GM18508 (cell line): Measurements from ENCODE around the gene TEAD1.

ENCODE experiments used
- ATAC-seq: cut with Tn5 transposase; IDR thresholded peaks from one replicate; pipeline ENCODE4 v1.9.1; 2021; ENCODE audit warnings: moderate number of reproducible peaks; ENCODE audit not compliant: insufficient read depth, unreplicated experiment

The TEAD1 gene

DNA sequence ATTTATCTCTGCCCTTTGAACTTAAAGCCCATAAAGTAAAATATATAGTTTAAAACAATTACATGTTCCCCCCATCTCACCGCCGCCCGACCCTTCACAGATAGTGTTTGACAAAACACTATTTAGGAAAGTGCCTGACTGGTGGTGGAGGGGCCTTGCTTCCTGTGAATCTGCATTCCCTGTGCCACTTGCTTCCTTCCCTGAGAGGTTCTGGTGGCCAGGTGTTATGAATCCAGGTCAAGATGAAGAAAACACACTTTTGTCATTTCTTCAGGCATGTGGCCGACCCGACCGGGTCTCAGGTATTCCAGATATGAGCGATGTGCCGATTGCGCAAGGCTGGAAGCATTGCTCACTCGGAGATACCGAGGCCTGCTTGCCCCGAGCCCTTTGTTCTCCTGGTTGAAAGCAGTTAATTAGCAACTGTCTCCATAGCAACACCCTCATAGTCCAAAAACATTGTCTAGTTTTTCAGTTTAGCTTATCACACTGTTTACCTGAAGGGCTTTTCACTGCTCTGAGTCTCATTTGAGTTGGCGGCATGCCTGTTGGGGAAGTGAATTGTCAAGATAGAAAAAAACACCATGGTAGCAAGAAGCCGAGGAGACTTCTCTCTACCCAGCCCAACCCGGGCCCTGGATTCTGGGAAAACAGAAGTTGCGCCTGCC, 128.3 kb downstream of the TEAD1 start:
- ATAC-seq, result no peak

GRCh38 chr11:12803086-12803826, 129.0 kb downstream of the TEAD1 start:
- ATAC-seq, result no peak

- no peak for ATAC-seq
Observed at GRCh38 chr11:12806113-12806512, 131.9 kb downstream of the TEAD1 start.

GRCh38 chr11:12807621-12808020, 133.4 kb downstream of the TEAD1 start:
- ATAC-seq, result no peak

- no peak for ATAC-seq
Observed at GRCh38 chr11:12808519-12808918, 134.3 kb downstream of the TEAD1 start.

GRCh38 chr11:12809364-12809763, 135.1 kb downstream of the TEAD1 start:
- ATAC-seq, result no peak

GRCh38 chr11:12809864-12810567, 135.8 kb downstream of the TEAD1 start:
- no peak for ATAC-seq

DNA sequence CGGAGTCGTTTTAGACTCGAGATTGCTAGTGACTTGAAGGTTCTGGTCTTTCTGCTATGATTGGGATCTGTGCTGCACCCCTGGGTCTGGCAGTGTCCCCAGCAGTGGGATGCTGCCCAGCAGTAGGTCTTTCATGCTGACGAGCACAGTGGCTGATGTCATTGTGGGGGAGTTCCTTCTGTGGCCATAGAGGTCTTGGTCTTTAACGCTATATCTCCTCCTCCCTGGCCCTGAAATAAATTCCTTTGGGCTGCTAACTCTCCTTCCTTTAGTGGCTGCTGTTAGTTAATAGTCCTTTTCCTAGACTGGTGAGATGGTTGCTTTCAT, 136.3 kb downstream of the TEAD1 start:
- ATAC-seq, result no peak

DNA sequence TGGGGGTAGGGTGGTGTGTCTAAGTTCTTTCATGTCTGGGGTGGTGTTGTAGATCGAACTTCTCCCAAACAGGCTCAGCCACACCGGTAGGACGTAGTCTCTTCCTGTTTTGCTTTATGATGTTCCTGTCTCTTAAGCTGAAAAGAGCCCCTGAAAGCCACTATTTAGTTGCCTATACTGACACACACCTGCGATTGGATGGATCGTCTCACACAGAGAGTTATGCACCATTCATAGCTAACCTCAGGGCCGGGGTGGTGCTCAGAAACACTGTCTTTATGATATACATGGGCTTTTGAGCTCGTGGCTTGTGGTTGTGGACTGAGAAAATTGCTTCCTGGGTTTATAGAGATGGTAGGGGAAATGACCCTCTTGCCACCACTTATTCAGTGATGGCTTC, 137.6 kb downstream of the TEAD1 start:
- ATAC-seq, result no peak

GRCh38 chr11:12812849-12813248, 138.6 kb downstream of the TEAD1 start:
- ATAC-seq, result no peak

- no peak for ATAC-seq
Observed at GRCh38 chr11:12813371-12814225, 139.4 kb downstream of the TEAD1 start.

GRCh38 chr11:12815129-12815480, 140.9 kb downstream of the TEAD1 start:
- ATAC-seq, result no peak

DNA sequence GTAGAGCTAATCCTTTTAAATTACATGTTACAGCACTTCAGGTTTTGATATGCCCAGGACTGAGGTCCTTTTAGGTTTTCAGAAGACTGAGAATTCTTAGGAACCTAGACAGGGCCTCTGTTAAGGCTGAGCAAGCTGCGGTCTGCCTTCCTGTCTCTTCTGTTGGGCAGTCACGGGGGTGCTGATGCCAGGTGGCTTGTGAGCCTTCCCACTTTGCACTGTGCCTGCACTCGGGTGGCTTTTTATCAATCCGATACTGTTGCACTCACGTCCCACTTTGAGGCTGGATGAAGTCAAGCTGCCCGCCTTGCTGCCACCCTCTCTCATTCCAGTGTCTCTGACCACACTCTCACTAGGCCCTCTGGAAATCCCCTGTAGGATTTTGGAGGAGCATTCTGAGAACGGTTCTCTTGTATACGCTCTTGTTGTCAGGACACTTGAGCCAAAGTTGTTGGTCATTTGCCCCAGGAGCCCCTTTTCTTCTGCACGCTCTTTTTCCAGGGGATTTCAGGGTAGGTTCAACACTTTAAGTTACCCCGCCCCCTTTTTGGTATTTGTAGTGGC, 141.8 kb downstream of the TEAD1 start:
- no peak for ATAC-seq

DNA sequence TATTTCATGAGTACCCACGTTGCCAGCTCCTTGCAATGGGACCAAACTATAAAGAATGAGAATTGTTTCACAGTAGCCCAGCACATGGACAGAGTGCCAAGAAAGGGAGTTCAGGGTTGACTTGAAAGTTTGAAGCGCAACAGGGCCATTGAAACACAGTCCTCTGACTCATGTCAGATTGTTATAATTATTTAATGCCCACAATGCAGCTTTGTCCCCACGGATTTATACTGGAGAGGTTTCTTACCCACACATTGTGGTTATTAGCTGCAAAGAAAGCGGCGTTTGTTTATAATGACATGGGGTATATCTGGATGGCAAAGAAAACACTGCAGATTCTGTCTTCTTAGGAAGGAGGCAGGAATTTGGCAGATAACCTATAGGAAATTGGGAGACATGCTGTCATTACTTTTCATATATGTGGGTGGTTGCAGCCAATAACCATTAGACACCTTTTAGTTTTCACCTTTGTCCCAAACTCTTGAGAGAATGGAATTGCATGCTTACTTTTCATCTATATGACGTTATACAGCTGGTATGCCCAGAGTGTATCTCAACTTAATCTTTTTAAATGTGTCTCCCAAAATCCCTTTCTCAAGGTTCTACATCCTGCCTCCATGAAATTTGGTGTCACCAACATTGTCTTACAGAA, 143.6 kb downstream of the TEAD1 start:
- ATAC-seq, result no peak

DNA sequence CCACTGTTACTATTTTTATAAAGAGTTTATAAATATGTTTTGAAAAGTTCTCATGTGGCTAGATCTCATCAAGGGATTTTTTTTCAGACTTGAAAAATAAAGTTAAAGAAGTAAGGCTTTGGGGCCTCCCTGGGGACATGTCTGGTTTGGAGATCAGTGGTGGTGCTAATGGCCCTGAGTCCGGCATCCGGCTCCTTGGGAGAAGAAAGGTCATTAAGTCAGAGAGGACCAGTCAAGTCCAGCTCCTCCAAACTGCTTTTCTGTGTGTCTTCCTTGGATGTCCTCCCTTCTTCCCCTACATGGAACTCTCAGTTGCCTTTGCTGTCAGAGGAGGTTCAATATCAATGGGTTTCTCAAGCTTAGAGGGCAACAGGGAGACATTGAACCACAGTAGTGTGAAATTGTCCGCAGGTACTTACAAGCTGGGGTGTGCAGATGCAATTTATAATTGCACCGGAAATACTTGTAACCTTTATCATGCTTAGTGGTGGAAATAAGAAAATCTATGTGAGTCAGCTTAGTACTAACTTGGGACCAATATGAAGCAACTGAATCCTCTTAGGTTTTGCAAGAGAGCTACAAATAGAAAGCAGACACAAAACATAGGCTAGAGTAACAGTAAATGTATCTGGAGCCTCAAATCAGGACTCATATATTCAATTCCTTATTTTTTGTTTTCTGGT, 144.3 kb downstream of the TEAD1 start:
- no peak for ATAC-seq

GRCh38 chr11:12822392-12823022, 148.3 kb downstream of the TEAD1 start:
- ATAC-seq, result no peak

DNA sequence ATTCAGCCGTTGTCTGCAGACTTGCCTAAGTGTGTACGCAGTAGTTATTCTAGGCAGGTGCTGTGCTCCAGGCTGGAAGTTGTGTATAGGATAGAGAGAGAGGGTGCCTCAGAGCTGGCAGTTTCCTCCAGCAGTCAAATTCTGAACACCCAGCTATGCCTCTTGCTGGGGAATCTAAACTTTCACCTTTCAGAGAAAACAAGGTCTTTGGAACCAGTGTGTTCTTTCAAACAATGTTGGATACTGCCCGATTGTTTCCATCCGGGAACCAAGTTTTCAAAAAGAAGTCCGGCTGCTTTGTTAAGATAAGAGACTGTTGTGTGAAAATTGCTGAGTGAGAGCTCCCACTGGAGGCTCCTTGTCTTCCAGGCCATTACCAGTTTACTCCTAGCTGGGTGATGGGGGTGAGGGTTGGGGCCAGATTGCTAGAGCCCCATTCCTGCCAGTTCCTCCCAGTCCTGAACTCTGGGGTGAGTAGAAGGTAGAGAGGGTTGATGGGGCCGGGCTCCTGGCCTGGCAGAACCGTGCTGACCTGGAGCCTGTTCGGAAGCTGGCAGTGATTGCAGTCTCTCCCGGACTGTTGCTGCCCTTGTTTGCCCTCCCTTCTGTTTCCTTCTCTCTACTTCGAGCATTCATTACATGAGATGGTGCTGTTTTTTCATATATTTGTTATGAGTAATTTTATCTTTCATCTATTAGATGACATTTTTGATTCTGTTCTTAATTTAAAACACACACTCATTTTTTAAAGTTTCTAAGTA, 150.2 kb downstream of the TEAD1 start:
- ATAC-seq, result no peak

- no peak for ATAC-seq
Observed at GRCh38 chr11:12826441-12826840, 152.2 kb downstream of the TEAD1 start.
